Raji (cell line): ENCODE data around the gene POMGNT2.

Experiments used
- POLR2A ChIP-seq: IDR thresholded peaks from 2 replicates; pipeline ENCODE4 v1.6.1; 2011; ENCODE audit warnings: low read depth, low read length, control low read depth; ENCODE audit not compliant: insufficient read depth

POMGNT2 gene

DNA sequence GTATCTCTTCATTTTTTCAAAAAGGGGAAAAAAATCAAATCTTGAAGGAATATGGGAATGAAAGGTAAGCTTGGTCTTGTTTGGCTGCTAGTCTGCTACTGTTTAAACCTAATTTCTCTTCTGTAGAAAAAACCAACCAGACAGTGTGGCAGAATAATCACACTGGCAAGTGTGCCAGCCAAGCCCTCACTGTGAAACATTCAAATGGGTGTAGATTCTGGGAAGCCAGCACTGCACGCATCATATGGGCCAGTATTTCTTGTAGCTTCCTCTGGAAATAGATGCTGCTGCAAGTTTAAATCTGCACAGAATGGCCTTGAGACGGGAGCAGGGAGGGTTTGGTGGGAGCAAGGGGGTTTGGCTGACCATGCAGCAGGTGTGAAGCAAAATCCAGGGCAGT, 62.1 kb downstream of the POMGNT2 start:
- TF ChIP-seq POLR2A, result no peak

DNA sequence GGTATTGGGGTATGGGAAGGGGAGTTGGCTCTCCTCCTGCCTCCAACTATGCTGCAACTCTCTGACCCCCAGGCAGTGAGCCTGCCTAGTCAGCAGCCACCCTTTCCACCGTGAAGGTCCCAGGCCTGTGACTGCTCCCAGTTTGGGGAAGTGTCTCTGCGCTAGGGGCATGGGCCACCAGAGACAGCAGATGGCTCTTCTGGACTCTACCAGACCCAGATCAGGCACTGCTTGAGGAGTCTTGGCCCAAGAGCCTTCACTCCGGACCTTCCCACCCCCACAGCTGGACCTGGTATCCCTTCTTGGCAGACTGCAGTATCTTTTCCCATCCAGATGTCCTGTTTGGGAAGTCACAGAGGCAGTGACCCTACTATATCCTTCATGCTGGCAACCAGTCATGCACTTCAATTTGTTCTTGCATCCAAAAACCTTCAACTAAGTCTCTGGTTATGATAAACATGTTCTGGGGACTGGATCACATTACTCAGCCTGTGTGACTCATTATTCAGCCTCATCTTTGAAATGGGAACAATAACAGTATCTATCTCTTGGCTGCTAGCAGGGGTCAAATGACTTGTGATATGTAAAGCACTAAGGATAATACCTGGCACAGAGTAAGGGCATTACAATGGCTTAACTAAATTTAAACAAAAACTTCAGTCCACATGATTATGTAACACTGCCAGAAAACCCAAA, 62.7 kb downstream of the POMGNT2 start:
- no peak for TF ChIP-seq POLR2A

DNA sequence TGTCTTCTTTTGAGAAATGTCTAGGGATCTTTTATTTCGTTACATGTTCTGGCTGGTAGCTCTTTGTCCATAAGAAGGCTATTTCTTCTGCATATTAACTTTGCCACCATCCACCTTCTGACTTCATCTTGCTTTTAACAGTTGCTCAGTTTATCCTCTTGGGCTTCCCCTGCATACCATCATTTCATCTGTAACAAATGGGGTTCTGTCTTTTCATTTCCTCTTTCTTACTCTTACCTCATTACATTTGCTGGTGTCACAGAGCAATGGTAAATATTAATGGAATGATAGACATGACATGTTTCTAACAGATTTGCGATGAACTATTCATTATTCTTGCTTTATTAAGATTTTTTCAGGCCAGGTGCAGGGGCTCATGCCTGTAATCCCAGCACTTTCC, 64.4 kb downstream of the POMGNT2 start:
- TF ChIP-seq POLR2A, result no peak

DNA sequence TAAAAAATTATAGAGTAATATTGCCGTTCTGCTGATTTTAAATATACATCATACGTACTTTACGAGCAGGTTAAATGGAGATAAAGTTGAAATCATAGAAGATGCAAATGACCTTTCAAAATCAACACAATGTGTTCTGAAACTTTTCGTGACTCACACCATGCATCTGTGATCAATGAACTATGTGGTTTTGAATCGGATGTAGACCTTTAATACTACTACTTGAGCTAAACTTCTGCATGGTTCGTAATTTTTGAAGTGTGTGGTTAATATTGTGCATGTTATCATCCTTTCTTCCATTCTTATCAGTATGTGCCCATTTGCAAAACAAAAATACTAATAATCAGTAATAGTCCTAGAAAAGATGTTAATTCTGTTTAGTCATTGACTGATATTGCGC, 67.9 kb downstream of the POMGNT2 start:
- no peak for TF ChIP-seq POLR2A

DNA sequence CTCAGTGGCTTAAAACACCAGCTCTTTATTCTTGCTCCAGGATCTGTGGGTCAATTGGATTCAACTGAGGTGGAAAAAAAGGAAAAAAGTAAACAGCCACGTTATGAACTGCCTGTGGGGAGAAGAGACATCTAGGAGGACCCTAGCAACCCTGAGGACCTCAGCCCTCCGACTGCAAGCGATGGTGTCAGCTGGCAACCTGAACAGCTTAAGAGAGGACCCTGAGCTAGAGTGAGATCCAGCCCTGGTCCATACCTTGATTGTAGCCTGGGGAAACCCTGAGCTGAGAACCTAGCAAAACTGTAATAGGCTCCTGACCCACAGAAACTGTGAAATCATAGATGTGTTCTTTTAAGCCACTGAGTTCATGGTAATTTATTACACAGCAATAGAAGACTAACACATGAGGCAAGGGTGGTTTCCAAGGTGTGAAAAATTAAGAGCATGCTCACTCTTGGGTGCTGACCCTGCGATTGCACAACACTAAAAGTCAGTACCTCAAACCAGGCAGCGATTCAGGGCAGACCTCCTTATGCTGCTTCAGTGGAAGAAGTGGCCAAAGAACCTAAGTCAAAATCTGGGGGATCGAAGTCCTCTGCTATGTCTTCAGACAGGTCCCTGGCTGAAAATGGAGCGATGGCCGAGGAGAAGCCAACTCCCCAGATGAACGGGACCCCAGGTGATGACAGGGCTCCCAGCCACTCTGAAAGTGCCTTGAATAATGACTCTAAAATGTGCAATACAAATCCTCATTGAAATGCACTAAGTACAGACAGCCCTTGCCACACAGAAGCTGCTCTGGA, 69.1 kb downstream of the POMGNT2 start:
- TF ChIP-seq POLR2A, result no peak

DNA sequence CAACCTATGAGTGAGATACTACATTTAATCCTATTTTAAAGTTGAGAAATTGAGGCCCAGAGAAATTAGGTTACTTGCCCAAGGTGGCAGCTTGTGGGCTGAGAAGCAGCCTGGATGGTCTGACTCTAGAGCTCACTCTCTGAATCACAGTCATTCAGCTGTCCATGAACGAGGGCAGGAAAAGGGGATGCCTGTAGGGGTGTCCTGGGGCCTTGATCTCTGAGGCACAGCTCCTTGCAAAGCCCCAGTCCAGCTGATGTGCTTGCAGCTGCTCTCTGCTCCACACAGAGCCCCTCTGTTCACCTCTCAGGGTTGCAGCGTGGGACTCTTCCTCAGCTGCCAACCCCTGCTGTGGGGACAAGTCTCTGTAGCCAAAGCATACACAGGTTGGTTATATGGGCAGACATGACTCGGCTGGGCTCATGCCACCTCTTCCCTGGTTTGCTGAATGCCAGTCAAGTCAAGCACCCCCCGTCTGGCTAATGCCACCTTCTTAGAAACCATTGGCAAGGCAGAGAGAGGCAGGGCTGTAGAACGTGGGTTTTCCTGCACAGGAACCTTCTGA, 70.0 kb downstream of the POMGNT2 start:
- no peak for TF ChIP-seq POLR2A

DNA sequence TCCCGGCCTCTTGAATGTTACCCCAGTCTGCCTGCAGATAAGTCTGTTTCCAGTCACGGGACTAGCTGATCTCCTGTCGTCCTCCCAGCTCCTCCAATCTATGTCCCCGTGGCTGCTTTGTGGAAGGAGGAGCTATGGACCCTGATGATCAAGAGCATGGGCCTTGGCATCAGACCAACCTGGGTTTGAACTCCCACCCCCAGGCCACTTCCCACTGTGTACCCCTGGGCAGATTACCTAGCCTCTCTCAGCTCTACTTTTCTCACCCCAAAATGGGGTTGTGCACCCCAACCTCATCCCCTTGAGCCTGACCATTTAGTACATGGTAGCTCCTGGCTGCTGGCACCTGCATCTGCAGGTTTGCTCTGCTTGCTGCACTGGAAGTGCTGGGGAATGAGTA, 71.0 kb downstream of the POMGNT2 start:
- no peak for TF ChIP-seq POLR2A

DNA sequence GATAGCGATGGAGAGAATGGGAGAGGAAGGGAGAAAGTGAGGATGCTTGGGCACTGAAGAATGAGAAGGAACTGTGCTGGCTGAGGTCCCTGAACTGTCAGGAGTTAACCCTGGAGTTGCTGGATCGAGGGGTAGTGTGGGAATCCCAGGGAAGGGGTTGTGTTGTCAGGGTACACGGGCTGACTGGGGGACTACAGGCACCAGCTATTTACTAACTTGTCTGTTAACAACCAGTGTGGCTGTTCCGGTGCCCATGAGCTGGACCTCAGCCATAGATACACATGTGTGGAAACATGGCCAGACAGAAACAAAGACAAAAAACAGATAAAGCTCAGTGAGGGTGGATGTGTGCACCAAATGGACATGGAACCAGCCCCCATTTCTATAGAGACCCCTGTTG, 71.7 kb downstream of the POMGNT2 start:
- TF ChIP-seq POLR2A, result no peak

DNA sequence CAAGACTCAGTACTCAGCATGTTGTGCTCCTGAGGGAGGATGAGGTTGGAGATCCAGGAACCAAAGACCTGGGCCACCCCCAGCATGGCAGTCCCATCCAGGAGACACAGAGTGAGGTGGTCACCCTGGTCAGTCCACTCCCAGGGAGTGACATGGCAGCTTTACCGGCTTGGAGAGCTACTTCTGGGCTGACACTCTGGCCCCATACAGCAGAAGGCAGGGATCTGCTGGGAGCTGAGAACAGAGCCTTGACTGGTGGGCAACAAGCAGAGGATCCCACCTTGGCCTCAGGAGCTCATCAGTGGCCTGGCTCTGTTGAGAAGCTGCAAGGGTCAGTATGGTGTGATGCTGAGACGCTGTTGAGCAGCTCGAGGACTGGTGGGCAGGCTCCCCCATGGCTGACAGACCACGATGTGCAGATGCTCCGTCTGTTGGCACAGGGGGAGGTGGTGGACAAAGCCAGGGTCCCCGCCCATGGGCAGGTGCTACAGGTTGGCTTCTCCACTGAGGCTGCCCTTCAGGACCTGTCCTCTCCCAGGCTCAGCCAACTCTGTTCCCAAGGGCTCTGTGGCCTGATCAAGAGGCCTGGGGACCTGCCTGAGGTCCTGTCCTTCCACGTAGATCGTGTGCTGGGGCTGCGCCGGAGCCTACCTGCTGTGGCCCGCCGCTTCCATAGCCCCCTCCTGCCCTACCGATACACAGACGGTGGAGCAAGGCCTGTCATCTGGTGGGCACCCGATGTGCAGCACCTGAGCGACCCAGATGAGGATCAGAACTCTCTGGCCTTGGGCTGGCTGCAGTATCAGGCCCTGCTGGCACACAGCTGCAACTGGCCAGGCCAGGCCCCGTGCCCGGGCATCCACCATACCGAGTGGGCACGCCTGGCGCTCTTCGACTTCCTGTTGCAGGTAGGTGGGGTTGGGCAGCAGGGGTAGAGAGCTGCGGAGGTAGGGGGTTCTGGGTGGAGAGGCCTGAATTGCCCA, 72.9 kb downstream of the POMGNT2 start:
- no peak for TF ChIP-seq POLR2A

DNA sequence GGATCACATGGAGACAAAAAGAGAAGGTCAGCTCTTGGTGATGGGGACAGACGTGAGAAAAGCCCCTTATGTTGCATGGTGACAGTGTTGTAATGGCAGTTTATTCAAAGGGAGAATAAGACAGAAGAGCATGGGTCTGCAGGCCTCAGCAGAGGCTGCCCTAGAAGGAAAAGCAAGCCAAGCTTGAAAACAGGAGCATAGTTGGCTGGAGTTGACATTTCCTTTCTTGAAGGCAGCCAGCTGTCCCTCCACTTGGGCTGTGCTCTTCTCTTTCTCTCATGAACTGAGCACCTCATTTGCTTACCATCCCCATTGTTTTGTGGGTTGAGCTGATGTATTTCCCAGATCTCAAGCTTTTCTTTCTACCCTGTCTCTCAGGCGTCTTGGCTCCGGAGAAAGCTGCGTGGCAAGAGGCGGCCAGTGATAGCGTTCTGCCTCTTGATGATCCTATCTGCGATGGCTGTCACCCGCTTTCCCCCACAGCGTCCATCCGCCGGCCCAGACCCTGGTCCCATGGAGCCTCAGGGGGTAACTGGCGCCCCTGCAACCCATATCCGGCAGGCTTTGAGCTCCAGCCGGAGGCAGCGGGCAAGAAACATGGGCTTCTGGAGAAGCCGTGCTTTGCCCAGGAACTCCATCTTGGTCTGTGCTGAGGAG, 73.9 kb downstream of the POMGNT2 start:
- TF ChIP-seq POLR2A, result no peak

DNA sequence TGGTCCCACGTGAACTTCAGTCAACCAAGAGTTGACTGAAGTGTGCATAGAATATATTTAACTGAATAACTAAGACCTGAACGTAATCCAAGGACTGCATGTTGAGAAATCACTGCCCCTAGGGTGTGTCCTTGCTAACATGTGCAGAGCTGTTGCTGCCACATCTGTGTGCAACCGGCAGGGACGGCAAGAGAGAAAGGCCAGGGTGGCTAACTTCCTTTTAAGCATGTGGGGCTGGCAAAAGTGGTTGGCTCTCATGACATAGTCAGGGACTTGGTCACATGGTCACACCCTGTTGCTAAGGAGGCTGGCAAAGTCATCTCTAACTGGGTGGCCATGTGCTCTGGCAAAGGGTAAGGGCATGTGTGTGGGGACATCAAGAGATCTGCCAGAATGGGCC, 74.4 kb downstream of the POMGNT2 start:
- TF ChIP-seq POLR2A, result no peak

DNA sequence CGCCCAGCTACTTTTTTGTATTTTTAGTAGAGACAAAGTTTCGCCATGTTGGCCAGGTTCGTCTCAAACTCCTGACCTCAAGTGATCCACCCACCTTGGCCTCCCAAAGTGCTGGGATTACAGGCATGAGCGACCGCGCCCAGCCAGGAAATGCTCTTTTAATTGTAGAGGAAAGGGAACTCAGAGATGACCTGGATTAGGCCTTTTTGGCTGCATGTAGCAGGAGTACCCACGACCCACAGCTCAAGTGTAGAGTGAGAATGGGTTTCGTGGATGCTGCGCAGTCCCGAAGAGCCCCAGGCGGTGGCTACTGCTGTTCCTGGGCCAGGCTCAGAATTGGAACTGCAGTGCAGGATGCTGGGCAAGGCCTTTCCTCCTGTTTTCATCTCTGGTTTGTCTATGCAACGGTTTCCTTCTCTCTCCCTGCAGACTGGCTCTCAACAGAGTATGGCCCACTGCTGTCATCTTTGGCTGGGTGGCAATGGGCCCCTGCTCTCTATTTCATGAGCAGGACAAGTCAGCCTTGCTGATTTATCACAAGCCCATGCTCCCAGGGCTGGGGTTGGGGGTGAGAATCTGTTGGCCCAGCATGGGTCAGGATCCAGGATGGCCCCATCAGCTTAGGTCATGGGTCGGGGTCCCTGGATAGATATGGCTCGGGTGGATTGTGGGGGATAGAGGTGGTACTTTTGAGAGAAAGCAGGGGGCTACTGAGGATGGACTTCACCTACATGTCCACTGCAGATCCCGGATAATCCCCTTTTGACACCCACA, 75.5 kb downstream of the POMGNT2 start:
- TF ChIP-seq POLR2A, result no peak
